ENCODE data around the gene RDH14.

The RDH14 gene, protein sequence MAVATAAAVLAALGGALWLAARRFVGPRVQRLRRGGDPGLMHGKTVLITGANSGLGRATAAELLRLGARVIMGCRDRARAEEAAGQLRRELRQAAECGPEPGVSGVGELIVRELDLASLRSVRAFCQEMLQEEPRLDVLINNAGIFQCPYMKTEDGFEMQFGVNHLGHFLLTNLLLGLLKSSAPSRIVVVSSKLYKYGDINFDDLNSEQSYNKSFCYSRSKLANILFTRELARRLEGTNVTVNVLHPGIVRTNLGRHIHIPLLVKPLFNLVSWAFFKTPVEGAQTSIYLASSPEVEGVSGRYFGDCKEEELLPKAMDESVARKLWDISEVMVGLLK

DNA sequence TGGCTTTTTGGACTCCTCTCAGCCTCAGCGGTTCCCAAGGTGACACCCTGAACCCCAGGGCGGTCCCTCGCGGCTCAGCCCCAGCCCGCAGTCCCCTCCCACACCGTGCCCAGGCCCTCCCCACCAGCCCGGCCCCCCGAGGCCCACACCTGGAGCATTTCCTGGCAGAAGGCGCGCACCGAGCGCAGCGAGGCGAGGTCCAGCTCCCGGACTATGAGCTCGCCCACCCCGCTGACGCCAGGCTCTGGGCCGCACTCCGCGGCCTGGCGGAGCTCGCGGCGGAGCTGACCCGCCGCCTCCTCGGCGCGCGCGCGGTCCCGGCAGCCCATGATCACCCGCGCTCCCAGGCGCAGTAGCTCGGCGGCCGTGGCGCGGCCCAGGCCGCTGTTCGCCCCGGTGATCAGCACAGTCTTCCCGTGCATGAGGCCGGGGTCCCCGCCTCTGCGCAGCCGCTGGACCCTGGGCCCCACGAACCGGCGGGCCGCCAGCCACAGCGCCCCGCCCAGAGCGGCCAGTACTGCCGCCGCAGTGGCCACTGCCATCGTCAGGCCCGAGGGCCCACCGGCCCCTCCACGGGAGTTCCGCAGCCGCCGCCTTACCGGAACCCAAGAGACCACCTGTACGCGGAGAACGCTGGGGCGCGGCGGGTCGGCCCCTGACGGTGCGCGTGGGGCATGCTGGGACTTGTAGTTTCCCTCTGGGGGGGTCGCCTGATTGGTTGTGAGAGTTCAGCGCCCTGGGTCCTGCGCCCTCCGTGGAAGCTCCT lies at the start of gene RDH14:
Gene RDH14, minus strand, starts transcription at position 623 of the 766 bp plus-strand sequence. Its CDS starts 81 bp downstream, at position 542.
- DNase-seq, result peak; percentile 92

- DNase-seq, result no peak
These were observed 49.6 kb upstream of the RDH14 start for GRCh38 chr2:18610090-18610489.

DNA sequence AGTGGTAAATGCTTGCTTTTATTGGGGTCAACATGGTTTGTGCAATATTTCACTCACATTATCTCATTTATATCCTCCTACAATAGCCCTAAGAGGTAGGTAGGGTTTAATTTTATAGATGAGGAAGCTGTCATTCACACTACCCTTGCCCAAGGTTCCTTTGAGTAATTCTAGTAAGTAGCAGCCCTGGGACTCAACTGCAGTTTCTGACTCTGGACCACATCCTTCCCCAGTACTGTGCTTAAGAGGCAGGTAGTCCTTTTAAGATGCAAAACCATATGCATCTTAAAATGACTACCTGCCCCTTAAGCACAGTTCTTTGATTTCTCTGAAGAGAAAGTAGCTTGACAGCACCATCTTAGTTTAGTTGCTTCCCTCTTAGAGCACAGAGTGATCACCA lies 44.7 kb upstream of the RDH14 start:
- no peak for DNase-seq

- no peak for DNase-seq
These were observed 44.1 kb upstream of the RDH14 start for GRCh38 chr2:18604531-18604885.

DNA sequence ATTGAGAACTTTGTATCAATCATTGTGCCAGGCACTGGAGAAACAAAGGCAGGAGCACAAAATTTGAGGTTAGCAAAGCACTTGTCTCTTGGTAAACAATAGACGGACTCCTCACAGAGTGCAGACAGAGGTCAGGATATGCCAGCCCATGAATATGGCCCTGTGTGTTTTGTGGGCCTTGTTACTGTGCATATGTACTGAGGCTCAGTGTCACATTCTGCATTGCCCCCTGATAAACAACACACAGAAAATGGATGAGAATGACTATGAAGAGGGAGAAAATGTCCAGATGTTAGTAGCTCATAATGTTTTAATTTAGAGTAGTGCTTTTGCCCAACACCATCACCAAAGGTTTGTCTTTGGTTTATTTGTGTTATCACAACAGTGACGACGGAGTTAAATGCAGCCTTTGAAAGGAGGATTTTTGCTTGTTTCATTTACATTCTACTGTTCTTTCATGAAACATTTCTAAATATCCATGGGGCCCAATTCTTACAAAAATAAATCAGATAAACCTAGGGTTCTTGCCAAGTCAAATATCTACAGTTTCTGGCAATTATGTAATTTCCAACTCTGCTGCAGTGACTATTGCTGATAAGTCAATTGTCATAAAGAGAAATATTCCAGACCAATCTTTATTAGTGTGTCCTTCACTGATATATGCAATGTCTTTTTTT lies 43.5 kb upstream of the RDH14 start:
- no peak for DNase-seq

DNA sequence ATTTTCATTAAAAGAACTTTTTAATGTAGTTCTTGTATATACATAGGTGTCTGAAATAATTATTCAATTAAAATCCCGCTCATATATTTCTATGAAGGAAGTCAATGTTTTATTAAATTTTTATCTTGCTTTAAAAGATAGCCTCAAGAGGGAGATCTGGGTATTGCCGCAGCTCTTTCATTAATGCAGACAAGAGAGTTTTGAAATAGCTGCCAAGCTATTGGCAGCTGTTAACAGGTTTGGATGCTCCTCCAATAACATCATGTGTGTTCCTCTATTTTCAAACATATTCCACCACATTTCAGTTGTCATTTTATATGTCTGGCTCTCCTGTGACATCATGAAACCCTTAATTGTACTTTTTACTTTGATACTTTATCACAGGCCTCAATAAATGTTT lies 41.8 kb upstream of the RDH14 start:
- no peak for DNase-seq

DNA sequence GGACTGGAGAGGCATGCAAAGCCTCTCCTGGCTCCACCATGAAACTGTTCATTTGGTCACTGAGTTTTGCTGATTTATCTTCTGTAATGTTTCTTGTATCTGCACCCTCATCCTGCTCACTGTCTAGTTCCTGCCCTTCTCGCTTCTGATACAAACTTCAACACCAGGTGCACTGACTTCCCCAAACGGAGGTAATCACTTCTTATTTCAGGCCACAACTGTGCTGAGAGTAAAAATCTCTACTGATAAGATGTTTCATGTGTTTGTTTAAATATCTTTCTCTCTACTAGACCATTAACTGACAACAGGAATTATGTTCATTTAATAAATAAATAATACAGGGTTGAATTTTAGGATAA lies 39.8 kb upstream of the RDH14 start:
- DNase-seq, result no peak

GRCh38 chr2:18599509-18600254 lies 39.2 kb upstream of the RDH14 start:
- no peak for DNase-seq

GRCh38 chr2:18598848-18599484 lies 38.5 kb upstream of the RDH14 start:
- DNase-seq, result no peak

DNA sequence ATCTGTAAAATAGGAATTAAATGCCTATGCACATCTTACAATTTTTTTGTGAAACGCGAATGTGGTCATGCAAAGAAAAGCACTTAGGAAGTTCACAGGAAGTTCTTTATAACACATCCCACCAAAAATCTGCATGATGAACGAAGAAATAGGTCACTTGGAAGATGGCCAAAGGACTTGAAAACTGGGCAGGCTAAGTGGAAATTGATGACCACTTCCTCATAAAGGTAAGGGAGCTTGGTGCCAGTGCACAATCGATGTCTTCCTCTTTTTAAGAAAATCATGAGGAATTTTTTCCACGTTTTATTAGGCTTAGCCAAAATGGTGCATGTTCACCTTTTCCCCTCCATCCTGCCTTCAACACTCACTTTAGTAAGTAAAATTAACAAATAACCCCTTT lies 37.2 kb upstream of the RDH14 start:
- no peak for DNase-seq

DNA sequence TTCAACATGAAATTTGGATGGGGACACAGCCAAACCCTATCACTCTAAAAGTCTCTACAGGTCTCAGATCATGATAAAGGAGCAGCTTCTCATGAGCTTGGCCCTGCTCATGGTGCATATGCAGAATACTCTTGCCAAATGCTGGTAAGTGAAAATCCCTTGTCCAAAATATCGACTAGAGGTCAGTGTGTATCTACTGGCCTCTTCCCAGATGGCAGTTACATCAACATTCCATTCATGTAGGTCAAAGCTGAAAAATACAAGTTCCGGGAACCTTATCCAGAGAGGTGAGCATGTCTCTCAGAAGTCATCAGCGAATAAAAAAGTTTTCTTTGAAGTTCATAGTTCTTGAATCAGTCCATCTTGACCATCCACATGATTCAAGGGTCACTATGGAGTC lies 36.5 kb upstream of the RDH14 start:
- no peak for DNase-seq

- no peak for DNase-seq
These were observed 33.0 kb upstream of the RDH14 start for GRCh38 chr2:18593496-18593895.

GRCh38 chr2:18592372-18592771 lies 31.9 kb upstream of the RDH14 start:
- DNase-seq, result no peak

DNA sequence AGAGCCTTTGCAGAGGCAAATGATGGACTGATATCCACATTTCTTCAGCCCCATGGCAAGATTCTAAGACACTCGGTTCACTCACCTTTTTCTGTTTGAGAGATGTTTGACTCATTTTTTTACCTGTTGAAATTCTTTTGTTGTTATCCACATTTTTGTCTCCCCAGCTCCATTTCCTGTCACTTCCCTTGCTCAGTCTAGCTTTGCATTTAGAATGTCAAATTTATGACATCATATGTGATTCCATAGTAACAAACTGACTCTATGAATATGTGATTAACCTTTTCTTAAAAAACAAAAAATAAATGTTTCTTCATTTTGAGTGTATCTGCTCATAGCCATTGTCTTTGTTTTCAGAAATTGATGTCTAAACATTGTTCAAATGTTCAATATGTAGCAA lies 28.9 kb upstream of the RDH14 start, which contains the start of gene NT5C1B:
Gene NT5C1B, minus strand, starts transcription at position 216 of the 400 bp plus-strand sequence. Its CDS starts 101 bp downstream, at position 115.
- DNase-seq, result no peak

- DNase-seq, result no peak
These were observed 28.3 kb upstream of the RDH14 start for GRCh38 chr2:18588802-18589201.

GRCh38 chr2:18588049-18588448 lies 27.6 kb upstream of the RDH14 start:
- no peak for DNase-seq

GRCh38 chr2:18585526-18585925 lies 25.1 kb upstream of the RDH14 start:
- no peak for DNase-seq

- DNase-seq, result no peak
These were observed 24.1 kb upstream of the RDH14 start for GRCh38 chr2:18584608-18584954.

GRCh38 chr2:18583905-18584607 lies 23.6 kb upstream of the RDH14 start:
- DNase-seq, result no peak

DNA sequence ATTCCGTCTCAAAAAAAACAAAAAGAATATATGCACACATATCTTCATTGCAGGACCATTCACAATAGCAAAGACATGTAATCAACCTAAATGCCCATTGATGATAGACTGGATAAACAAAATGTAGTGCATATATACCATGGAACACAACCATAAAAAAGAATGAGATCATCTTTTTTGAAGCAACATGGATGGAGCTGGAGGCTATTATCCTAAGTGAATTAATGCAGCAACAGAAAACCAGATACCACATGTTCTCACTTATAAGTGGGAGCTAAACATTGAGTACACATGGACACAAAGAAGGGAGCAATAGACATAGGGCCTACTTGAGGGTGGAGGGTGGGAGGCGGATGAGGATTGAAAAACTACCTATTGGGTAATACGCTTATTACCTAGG lies 20.2 kb upstream of the RDH14 start:
- no peak for DNase-seq

GRCh38 chr2:18578033-18578432 lies 17.6 kb upstream of the RDH14 start:
- DNase-seq, result no peak

DNA sequence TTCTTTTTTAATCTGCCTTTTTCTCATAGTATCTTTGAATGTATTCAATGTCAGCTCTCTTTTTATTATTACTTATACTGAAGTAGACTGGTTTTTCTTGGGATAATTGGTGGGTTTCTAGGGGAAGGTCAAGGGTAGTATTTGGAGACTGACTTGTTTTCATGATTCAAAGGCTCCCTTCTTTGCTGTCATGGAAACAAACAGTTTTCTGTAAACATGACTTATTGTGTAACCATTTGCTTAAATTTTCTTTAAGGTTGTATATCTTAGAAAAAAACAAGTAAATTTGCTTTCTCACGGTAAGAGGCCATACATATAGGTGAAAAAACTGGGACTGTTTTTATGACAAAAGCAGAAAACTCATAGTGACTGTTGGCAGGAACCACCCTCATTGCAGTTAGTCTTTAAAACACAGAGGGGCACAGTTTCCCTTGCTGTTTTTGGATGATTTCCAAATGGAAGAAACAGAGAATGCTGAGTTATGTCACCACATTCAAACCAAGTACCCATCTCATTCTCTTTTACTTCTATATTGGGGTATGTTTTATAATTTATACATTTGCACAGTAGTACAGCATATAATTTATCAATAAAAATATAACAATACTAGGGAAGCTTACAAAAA lies 5.8 kb upstream of the RDH14 start:
- no peak for DNase-seq
